Measurements from ENCODE around the gene BARX2.

GRCh38 chr11:129435499-129436245 lies 60.0 kb downstream of the BARX2 start:
- no peak for TF ChIP-seq SIN3A (IDR thresholded peaks at IDR 0.05; ENCODE audit: borderline replicate concordance, insufficient read depth, low read length)
- no peak for TF ChIP-seq POLR2AphosphoS5 (IDR thresholded peaks at IDR 0.05; ENCODE audit: low read depth, low read length)
- TF ChIP-seq TAF1 (IDR thresholded peaks at IDR 0.05; ENCODE audit: borderline replicate concordance, insufficient read depth, low read length): no peak

Measured in PFSK-1 (cell line).